H9 (cell line): ENCODE data around the gene GRIP2. TPM values are rescaled to one million over a fixed set of nuclear protein-coding genes. Genes with fewer than 3 reads are reported as not detected.
A peak's percentile ranks its signal among the peaks of the same experiment; 100 is the strongest.

Experiments
- DNase-seq: peaks from one replicate; pipeline ENCODE4 v3.0.0-alpha.2; 2017
- H2AFZ ChIP-seq: one replicate; pipeline ENCODE4 v1.6.1; 2013; ENCODE audit warnings: mild to moderate bottlenecking, low read length, control low read depth, moderate library complexity
- H2AK5ac ChIP-seq: 2 replicates; pipeline ENCODE4 v1.6.1; 2013; ENCODE audit warnings: low read length, control low read depth, mixed read lengths; ENCODE audit not compliant: insufficient read length
- H2BK120ac ChIP-seq: one replicate; pipeline ENCODE4 v1.6.1; 2013; ENCODE audit warnings: low read depth, mild to moderate bottlenecking, low read length, control low read depth, inconsistent platforms; ENCODE audit not compliant: poor library complexity, severe bottlenecking
- H2BK12ac ChIP-seq: 2 replicates; pipeline ENCODE4 v1.6.1; 2013; ENCODE audit warnings: low read length, control low read depth, mixed read lengths, low read depth; ENCODE audit not compliant: insufficient read length
- H2BK15ac ChIP-seq: 2 replicates; pipeline ENCODE4 v1.6.1; 2013; ENCODE audit warnings: low read depth, low read length, control low read depth
- H2BK20ac ChIP-seq: one replicate; pipeline ENCODE4 v1.6.1; 2013; ENCODE audit warnings: low read depth, mild to moderate bottlenecking, low read length, control low read depth, inconsistent platforms; ENCODE audit not compliant: poor library complexity, severe bottlenecking
- H2BK5ac ChIP-seq: 2 replicates; pipeline ENCODE4 v1.6.1; 2013; ENCODE audit warnings: low read length, control low read depth, mixed read lengths; ENCODE audit not compliant: insufficient read length
- H3K14ac ChIP-seq: 2 replicates; pipeline ENCODE4 v1.6.1; 2013; ENCODE audit warnings: low read length, control low read depth; ENCODE audit not compliant: insufficient read depth
- H3K18ac ChIP-seq: 2 replicates; pipeline ENCODE4 v1.6.1; 2013; ENCODE audit warnings: low read depth, mild to moderate bottlenecking, mixed read lengths, low read length, control low read depth; ENCODE audit not compliant: insufficient read length
- H3K23ac ChIP-seq: 2 replicates; pipeline ENCODE4 v1.6.1; 2013; ENCODE audit warnings: low read length, control low read depth, mixed read lengths, low read depth; ENCODE audit not compliant: insufficient read length
- H3K23me2 ChIP-seq: 2 replicates; pipeline ENCODE4 v1.6.1; 2013; ENCODE audit warnings: low read depth, mild to moderate bottlenecking, mixed read lengths, low read length, control low read depth; ENCODE audit not compliant: insufficient read length, poor library complexity, severe bottlenecking
- H3K27ac ChIP-seq: 2 replicates; pipeline ENCODE4 v1.5.1; 2013; ENCODE audit warnings: low read length, control low read depth, mixed read lengths, low read depth; ENCODE audit not compliant: insufficient read length
- H3K27me3 ChIP-seq: 2 replicates; pipeline ENCODE4 v1.6.1; 2013; ENCODE audit warnings: low read length, control low read depth, inconsistent platforms; ENCODE audit not compliant: insufficient read depth
- H3K4ac ChIP-seq: 2 replicates; pipeline ENCODE4 v1.6.1; 2013; ENCODE audit warnings: low read depth, mild to moderate bottlenecking, control low read depth, inconsistent platforms, low read length, moderate library complexity
- H3K4me1 ChIP-seq: 2 replicates; pipeline ENCODE4 v1.6.1; 2013; ENCODE audit warnings: low read length, control low read depth, inconsistent platforms; ENCODE audit not compliant: insufficient read depth
- H3K4me2 ChIP-seq: 2 replicates; pipeline ENCODE4 v1.6.1; 2013; ENCODE audit warnings: low read length, control low read depth, mixed read lengths; ENCODE audit not compliant: insufficient read length, insufficient read depth
- H3K56ac ChIP-seq: 2 replicates; pipeline ENCODE4 v1.6.1; 2013; ENCODE audit warnings: low read depth, mild to moderate bottlenecking, mixed read lengths, low read length, control low read depth; ENCODE audit not compliant: insufficient read length
- H3K79me1 ChIP-seq: 2 replicates; pipeline ENCODE4 v1.6.1; 2013; ENCODE audit warnings: low read depth, mild to moderate bottlenecking, moderate library complexity, low read length, control low read depth, inconsistent platforms; ENCODE audit not compliant: insufficient read depth, poor library complexity, severe bottlenecking
- H3K79me2 ChIP-seq: 2 replicates; pipeline ENCODE4 v1.6.1; 2013; ENCODE audit warnings: low read length, control low read depth, inconsistent platforms; ENCODE audit not compliant: insufficient read depth
- H3K9ac ChIP-seq: 2 replicates; pipeline ENCODE4 v1.6.1; 2013; ENCODE audit warnings: low read length, control low read depth, mixed read lengths; ENCODE audit not compliant: insufficient read length; ENCODE audit errors: extremely low read depth
- H3K9me3 ChIP-seq: one replicate; pipeline ENCODE4 v1.6.1; 2013; ENCODE audit warnings: low read depth, low read length, inconsistent platforms; ENCODE audit not compliant: control insufficient read depth
- H3T11ph ChIP-seq: one replicate; pipeline ENCODE4 v1.6.1; 2013; ENCODE audit warnings: mild to moderate bottlenecking, low read length, control low read depth, inconsistent platforms
- H4K20me1 ChIP-seq: one replicate; pipeline ENCODE4 v1.6.1; 2013; ENCODE audit not compliant: control insufficient read depth, insufficient read length, insufficient read depth
- H4K5ac ChIP-seq: 2 replicates; pipeline ENCODE4 v1.6.1; 2013; ENCODE audit warnings: low read depth, mild to moderate bottlenecking, mixed read lengths, low read length, control low read depth; ENCODE audit not compliant: insufficient read length
- H4K8ac ChIP-seq: replicated peaks from 2 replicates; pipeline ENCODE4 v1.6.1; 2013; ENCODE audit warnings: low read length, control low read depth, mixed read lengths, low read depth; ENCODE audit not compliant: insufficient read length
- H4K91ac ChIP-seq: 2 replicates; pipeline ENCODE4 v1.6.1; 2013; ENCODE audit warnings: low read depth, mild to moderate bottlenecking, moderate library complexity, mixed read lengths, low read length, control low read depth; ENCODE audit not compliant: insufficient read length
- H3K27ac Mint-ChIP-seq, 3 experiments: 2 replicates in 2 of 3; 3 replicates in 1 of 3; pipeline ENCODE4 v1.8.0; 2020 to 2021; ENCODE audit warnings: mixed read lengths in 3 of 3, mild to moderate bottlenecking in 1 of 3, moderate library complexity in 1 of 3
- H3K27me3 Mint-ChIP-seq: 2 replicates; pipeline ENCODE4 v1.8.0; 2021; ENCODE audit warnings: low read depth, mild to moderate bottlenecking, moderate library complexity, mixed read lengths
- H3K36me3 Mint-ChIP-seq, 3 experiments: 2 replicates in 2 of 3; 3 replicates in 1 of 3; pipeline ENCODE4 v1.8.0; 2020 to 2021; ENCODE audit warnings: low read depth in 3 of 3, mixed read lengths in 3 of 3; ENCODE audit not compliant: insufficient read depth in 1 of 3
- H3K4me1 Mint-ChIP-seq, 2 experiments: 2 replicates each; pipeline ENCODE4 v1.8.0; 2020; ENCODE audit warnings: mixed read lengths in 2 of 2
- H3K4me3 Mint-ChIP-seq, 2 experiments: 2 replicates in 1 of 2; 3 replicates in 1 of 2; pipeline ENCODE4 v1.8.0; 2020 to 2021; ENCODE audit warnings: mild to moderate bottlenecking in 2 of 2, mixed read lengths in 2 of 2, moderate library complexity in 1 of 2
- H3K9me3 Mint-ChIP-seq, 2 experiments: 2 replicates in 1 of 2; 3 replicates in 1 of 2; pipeline ENCODE4 v1.8.0; 2020; ENCODE audit warnings: mild to moderate bottlenecking in 2 of 2, mixed read lengths in 2 of 2, moderate library complexity in 1 of 2
- CTCF ChIP-seq: fragments of 200-600 bp; sonication (generic); conservative IDR thresholded peaks from 3 replicates; pipeline ENCODE4 v1.8.0; 2021; ENCODE audit warnings: antibody characterized with exemption, mild to moderate bottlenecking
- WGBS: extraction: QIAGEN DNeasy Blood & Tissue Kit; methylation state at CpG from one replicate; pipeline ENCODE4 v1.1.7; 2013; ENCODE audit warnings: missing lambda C conversion rate, low lambda C conversion rate, mixed read lengths; ENCODE audit not compliant: insufficient read length; ENCODE audit errors: extremely low coverage; 5-methylcytosine and 5-hydroxymethylcytosine counted together
- total RNA-seq: library from RNA; stranded (reverse); gene quantifications from 2 replicates; pipeline ENCODE4 v1.2.1, GENCODE V29; 2021

GRIP2 gene
- total RNA-seq, 1 experiment from 2014 or later, result 3.1 TPM

GRCh38 chr3:14539384-14539741 is 779 bp downstream of the GRIP2 start:
- no peak overlapping the region for H2BK20ac ChIP-seq
- H3K9me3 ChIP-seq, result no peaks in the 10 kb centered on the region
- H2BK12ac ChIP-seq, result no peak overlapping the region
- no peak overlapping the region for H3K4me2 ChIP-seq
- H3K27ac Mint-ChIP-seq, result peak overlapping the region in 1 of 3 experiments; percentile 72; a peak in 1 of 7 replicates
- H3K9me3 Mint-ChIP-seq, result no peaks in the 10 kb centered on the region
- no peak overlapping the region for H3K27ac ChIP-seq
- H3K4me3 Mint-ChIP-seq, result no peak overlapping the region
- H3K4ac ChIP-seq, result no peak overlapping the region
- no peak overlapping the region for H2BK15ac ChIP-seq
- H3K4me1 Mint-ChIP-seq, result peaks cover 36 to 40% of the 10 kb centered on the region in 2 experiments
- no peaks in the 10 kb centered on the region for H3K23me2 ChIP-seq
- no peak overlapping the region for H2BK120ac ChIP-seq
- no peaks in the 10 kb centered on the region for H3K36me3 Mint-ChIP-seq
- no peak overlapping the region for H4K91ac ChIP-seq
- H3K79me1 ChIP-seq, result no peaks in the 10 kb centered on the region
- H3K14ac ChIP-seq, result no peak overlapping the region
- H4K8ac ChIP-seq, result no peak overlapping the region
- no peaks in the 10 kb centered on the region for H4K20me1 ChIP-seq
- no peak overlapping the region for H3K23ac ChIP-seq
- no peak for DNase-seq
- H3K18ac ChIP-seq, result no peak overlapping the region
- no peak overlapping the region for H3K56ac ChIP-seq
- no peaks in the 10 kb centered on the region for H3K27me3 ChIP-seq
- peaks cover 6% of the 10 kb centered on the region; the same call in 1 of the 2 replicates for H3K27me3 Mint-ChIP-seq
- TF ChIP-seq CTCF, result no peak
- H3T11ph ChIP-seq, result no peak overlapping the region
- no CpG with 5 or more reads among the region's 4 CpGs for WGBS
- H3K9ac ChIP-seq, result no peak overlapping the region
- no peak overlapping the region for H2BK5ac ChIP-seq
- no peaks in the 10 kb centered on the region for H3K79me2 ChIP-seq
- no peak overlapping the region for H4K5ac ChIP-seq
- H3K4me1 ChIP-seq, result peaks cover 4% of the 10 kb centered on the region; the same call in 1 of the 2 replicates
- H2AFZ ChIP-seq, result no peak overlapping the region
- H2AK5ac ChIP-seq, result no peak overlapping the region
